AG04450 (cell line): ENCODE data around the gene PILRB. TPM values are rescaled to one million over a fixed set of nuclear protein-coding genes. Genes with fewer than 3 reads are reported as not detected.

Experiments used
- CTCF ChIA-PET: fragments of 300-600, 350-600 bp; formaldehyde crosslinking; extraction: SDS; loops from one replicate; lab custom pipeline; 2022; ENCODE audit warnings: antibody characterized with exemption, inconsistent platforms; lab: Charles Lee
- POLR2A ChIA-PET: fragments of 350-600 bp; formaldehyde crosslinking; extraction: SDS; loops from one replicate; lab custom pipeline; 2021; ENCODE audit warnings: antibody characterized with exemption, inconsistent platforms; lab: Yijun Ruan, JAX
- DNase-seq: peaks from one replicate; pipeline ENCODE4 v3.0.0-alpha.2; 2011; ENCODE audit warnings: low read depth, low spot score
- H3K27ac ChIP-seq: one replicate; pipeline ENCODE4 v1.5.1; 2012; ENCODE audit warnings: low read depth, low read length, control low read depth
- H3K27me3 ChIP-seq: one replicate; pipeline ENCODE4 v1.6.0; 2012; ENCODE audit warnings: low read length; ENCODE audit not compliant: control insufficient read depth, insufficient read depth
- H3K4me3 ChIP-seq: 2 replicates; pipeline ENCODE4 v1.5.1; 2011; ENCODE audit warnings: mild to moderate bottlenecking, low read depth, low read length, control low read depth
- H3K9me3 ChIP-seq: 2 replicates; pipeline ENCODE4 v1.5.1; 2012; ENCODE audit warnings: low read length; ENCODE audit not compliant: control insufficient read depth, insufficient read depth
- CTCF ChIP-seq: IDR thresholded peaks from 2 replicates; pipeline ENCODE4 v1.5.1; 2011; ENCODE audit warnings: low read depth, low read length, control low read depth, inconsistent platforms
- polyA plus RNA-seq: library from polyadenylated mRNA; depleted of rRNA; stranded (reverse); fragments of >200 nt; gene quantifications from 2 replicates; pipeline ENCODE4 v1.2.3, GENCODE V29; 2011; rRNA removed
- small RNA-seq: library from RNA; depleted of rRNA; stranded (forward); fragments of <200 nt; gene quantifications from one replicate; pipeline ENCODE3, GENCODE V24; 2012; ENCODE audit warnings: low read depth; ENCODE audit not compliant: insufficient read length

Gene PILRB
- polyA plus RNA-seq, 1 experiment, result 6.6 TPM

- ChIA-PET CTCF (interaction anchor here (0.5 kb wide), 1 partner anchor 27 kb away, joined by 7 read pairs; no protein-coding TSS in a partner anchor), POLR2A (no interaction called here)
- no peak overlapping the region for H3K4me3 ChIP-seq
- no peaks in the 10 kb centered on the region for H3K9me3 ChIP-seq
- H3K27ac ChIP-seq, result no peak overlapping the region
- H3K27me3 ChIP-seq, result peaks cover 16% of the 10 kb centered on the region
- TF ChIP-seq CTCF, result no peak
- DNase-seq, result no peak
Measured at GRCh38 chr7:100413889-100414288, 56.0 kb downstream of the PILRB start.

- H3K27ac ChIP-seq, result no peak overlapping the region
- peaks cover 6% of the 10 kb centered on the region for H3K27me3 ChIP-seq
- POLR2A ChIA-PET, result no interaction called here
- H3K9me3 ChIP-seq, result no peaks in the 10 kb centered on the region
- CTCF ChIA-PET, result interaction anchor here (2.1 kb wide), 1 partner anchor 8 kb away, joined by 13 read pairs; no protein-coding TSS in a partner anchor
- no peak overlapping the region for H3K4me3 ChIP-seq
- no peak for DNase-seq
- no peak for TF ChIP-seq CTCF
Measured at GRCh38 chr7:100415448-100415847, 57.5 kb downstream of the PILRB start.

Small RNAs within 50 kb of the gene (small RNA-seq; reads per million reads assigned to genes)
- gene RF00019, result not detected

Other genes starting within 250 kb of the PILRB start
- gene TAF6, start 238.8 kb upstream of the PILRB start, polyA plus RNA-seq, result 28.2 and 31.2 TPM in 2 replicates
- gene CNPY4, start 238.5 kb upstream of the PILRB start, polyA plus RNA-seq, result 26.3 and 29.7 TPM in 2 replicates
- gene MBLAC1, start 231.2 kb upstream of the PILRB start, polyA plus RNA-seq, result 0.55 and 0.56 TPM in 2 replicates
- gene LAMTOR4, start 209.2 kb upstream of the PILRB start, polyA plus RNA-seq, result 122 and 160 TPM in 2 replicates
- gene TRAPPC14, start 199.4 kb upstream of the PILRB start, polyA plus RNA-seq, result 3.5 and 6.2 TPM in 2 replicates
- 14.4 and 16.0 TPM in 2 replicates for gene GAL3ST4, start 189.5 kb upstream of the PILRB start, polyA plus RNA-seq
- 2.6 TPM in 2 replicates for gene GPC2, start 180.7 kb upstream of the PILRB start, polyA plus RNA-seq
- gene STAG3, start 180.2 kb upstream of the PILRB start, polyA plus RNA-seq, result 0.15 and 0.22 TPM in 2 replicates
- 0.42 TPM in 1 of 2 replicates, not detected in the other for gene PVRIG, start 138.2 kb upstream of the PILRB start, polyA plus RNA-seq
- gene SPDYE3, start 50.4 kb upstream of the PILRB start, polyA plus RNA-seq, result not detected in 2 replicates
- 0.30 and 0.37 TPM in 2 replicates for gene PILRA, start 15.4 kb downstream of the PILRB start, polyA plus RNA-seq
- gene ZCWPW1, start 70.6 kb downstream of the PILRB start, polyA plus RNA-seq, result 0.89 and 1.5 TPM in 2 replicates
- 9.1 and 10.1 TPM in 2 replicates for gene MEPCE, start 71.7 kb downstream of the PILRB start, polyA plus RNA-seq
- gene PPP1R35, start 78.4 kb downstream of the PILRB start, polyA plus RNA-seq, result 7.5 and 11.8 TPM in 2 replicates
- 0.76 and 1.3 TPM in 2 replicates for gene SPACDR, start 106.1 kb downstream of the PILRB start, polyA plus RNA-seq
- 10.2 and 11.3 TPM in 2 replicates for gene TSC22D4, start 121.1 kb downstream of the PILRB start, polyA plus RNA-seq
- 0.35 and 0.38 TPM in 2 replicates for gene NYAP1, start 125.8 kb downstream of the PILRB start, polyA plus RNA-seq
- gene AGFG2, start 181.1 kb downstream of the PILRB start, polyA plus RNA-seq, result 5.7 and 6.4 TPM in 2 replicates
- gene SAP25, start 215.8 kb downstream of the PILRB start, polyA plus RNA-seq, result not detected in 2 replicates
- gene LRCH4, start 228.0 kb downstream of the PILRB start, polyA plus RNA-seq, result 11.3 and 12.9 TPM in 2 replicates
- gene FBXO24, start 228.2 kb downstream of the PILRB start, polyA plus RNA-seq, result 0.29 and 0.33 TPM in 2 replicates
- gene PCOLCE, start 244.2 kb downstream of the PILRB start, polyA plus RNA-seq, result 164 and 227 TPM in 2 replicates